NCI-H2107 treated with DMSO at 0.1 percent for 48 hours (cell line): ENCODE data around the gene ROR2.

Experiments
- DNase-seq: peaks from one replicate; lab custom pipeline; 2025; ENCODE audit not compliant: unreplicated experiment; lab: John Stamatoyannopoulos, UW

Gene ROR2

DNA sequence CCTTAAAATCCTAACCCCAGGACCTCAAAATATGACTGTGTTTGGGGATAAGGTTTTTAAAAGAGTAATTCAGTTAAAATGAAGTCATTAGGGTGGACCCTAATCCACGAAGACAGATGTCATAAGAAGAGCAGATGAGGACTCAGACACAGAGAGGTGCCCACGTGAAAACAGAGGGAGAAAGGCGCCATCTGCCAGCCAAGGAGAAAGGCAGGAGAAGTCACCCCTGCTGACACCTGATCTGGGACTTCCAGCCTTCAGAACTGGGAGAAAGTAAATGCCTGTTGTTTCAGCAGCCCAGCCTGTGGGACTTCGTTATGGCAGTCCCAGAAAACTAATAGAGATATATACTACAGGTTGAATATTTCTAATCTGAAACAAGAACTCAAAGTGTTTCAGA is 67.4 kb downstream of the ROR2 start:
- DNase-seq, result no peak

DNA sequence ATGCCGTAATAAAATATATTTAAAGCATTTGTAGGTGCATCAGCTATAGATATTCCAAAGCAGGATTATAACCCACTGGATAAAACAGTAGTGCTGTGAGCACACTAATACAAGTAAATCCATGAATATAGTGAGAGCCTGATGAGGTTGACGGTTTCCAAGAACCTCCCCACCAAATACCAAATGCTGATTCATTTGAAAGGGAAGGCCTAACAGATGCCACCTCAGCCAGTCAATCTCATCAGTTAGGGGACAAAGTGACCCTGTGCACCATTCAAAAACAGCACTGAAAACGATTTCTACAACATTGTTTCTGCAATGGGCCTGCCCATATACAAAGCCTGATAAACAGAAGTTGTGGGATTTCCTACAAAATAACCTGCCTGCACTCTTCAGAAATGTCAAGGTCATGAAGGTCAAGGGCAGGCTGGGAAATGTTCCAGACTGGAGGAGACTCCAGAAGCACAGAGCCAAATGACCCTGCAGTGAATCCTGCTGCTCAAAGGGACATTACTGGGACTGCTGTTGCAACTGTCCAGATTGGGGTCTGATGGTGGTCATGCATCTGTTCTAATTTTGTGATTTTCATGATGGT is 69.6 kb downstream of the ROR2 start:
- DNase-seq, result no peak

DNA sequence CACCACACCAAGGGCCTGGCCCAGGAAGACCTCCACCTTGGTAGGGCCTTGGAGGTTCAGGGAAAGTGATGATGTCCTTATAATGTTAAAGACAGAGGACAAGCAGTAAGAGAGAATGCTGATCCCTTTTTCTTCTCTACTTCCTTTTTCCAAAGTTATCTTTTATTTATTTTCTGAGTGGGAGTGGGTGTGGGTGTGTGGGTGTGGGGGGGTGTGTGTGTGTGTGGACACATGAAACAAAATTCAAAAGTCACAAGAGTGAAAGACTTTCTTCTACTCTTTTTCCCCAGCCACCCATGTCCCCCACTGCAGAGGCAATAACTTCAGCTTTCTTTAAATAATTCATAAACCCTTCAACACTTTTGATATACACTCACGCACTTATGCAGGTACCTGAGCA is 70.8 kb downstream of the ROR2 start:
- DNase-seq, result no peak

DNA sequence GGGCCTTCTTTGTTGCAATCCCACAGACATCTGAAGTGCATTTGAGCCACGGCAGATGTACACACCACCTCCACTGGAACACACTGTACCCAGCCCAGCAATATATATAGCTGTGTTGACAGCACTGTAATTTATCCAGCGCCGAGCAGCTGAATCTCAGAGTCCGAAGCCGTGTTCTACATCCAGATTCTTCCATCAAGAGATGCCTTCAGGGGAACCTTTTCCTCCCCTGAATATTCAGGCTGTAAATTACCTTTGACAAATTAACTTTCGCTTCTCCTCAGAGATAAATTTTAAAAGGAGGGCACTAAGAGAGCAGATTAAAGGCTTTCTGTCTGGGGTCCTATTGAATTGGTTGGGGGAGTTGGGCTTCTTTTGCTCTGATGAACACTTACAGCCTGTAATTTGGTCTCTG is 76.4 kb downstream of the ROR2 start:
- DNase-seq, result no peak

DNA sequence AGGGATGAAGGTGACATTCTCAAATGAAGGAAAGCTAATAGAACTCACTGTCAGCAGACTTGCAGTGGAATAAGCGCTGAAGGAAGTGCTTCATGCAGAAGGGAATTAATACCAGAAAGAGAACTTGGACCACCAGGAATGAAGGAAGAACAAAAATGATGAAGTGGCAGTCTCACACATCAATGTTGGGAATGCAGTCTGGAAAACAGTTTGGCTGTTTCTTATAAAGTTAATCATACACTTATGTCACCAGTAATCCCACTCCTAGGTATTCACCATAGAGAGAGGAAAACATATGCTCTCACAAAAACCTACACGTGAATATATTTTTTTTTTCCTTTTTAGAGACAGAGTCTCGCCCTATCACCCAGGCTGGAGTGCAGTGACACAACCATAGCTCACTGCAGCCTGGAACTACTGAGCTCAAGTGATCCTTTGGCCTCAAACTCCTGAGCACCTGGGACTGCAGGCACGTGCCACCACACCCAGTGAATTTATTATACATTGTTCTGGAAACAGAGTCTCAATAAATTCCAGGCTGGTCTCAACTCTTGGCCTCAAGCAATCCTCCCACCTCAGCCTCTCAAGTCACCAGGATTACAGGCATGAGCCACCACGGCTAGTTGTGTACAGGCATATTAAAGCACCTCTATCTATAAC is 81.2 kb downstream of the ROR2 start:
- no peak for DNase-seq

DNA sequence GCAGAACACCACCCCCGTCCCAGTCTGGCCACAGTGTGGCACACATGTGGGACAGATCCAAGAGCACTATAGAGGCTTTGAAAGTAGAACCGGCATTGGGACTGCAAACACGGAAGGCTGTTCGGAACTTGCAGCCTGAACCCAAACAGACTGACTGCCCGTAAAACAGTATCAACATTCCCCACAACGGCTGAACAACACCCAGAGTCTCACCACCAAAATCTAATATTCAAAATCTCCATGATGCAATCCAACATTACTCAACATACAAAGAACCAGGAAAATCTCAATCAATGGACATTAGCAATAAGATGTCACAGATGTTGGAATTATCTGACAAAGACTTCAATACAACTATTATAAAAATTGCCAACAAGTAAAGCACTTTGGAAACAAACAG is 82.3 kb downstream of the ROR2 start:
- no peak for DNase-seq

DNA sequence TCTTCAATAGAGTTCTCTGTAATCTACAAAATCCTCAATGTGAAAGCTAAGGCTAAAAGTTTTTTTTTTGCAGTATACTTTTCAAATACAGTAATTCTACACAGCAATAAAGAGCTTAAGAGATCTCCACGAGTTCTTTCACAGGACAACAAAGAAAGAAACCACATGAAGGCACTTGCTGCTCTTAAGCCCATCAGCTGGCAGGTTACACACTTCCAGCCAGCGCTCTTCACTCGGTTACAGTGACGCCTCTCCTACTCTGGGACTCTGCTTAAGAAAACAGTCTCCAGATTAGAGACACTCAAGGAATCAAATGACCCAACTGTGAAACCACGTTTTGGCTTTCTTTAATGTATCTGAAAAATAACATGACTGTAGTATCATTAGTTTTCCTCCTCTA is 85.0 kb downstream of the ROR2 start:
- DNase-seq, result peak; percentile 2

GRCh38 chr9:91864380-91864779 is 85.6 kb downstream of the ROR2 start:
- DNase-seq, result no peak

- no peak for DNase-seq
Observed at GRCh38 chr9:91863469-91863868, 86.6 kb downstream of the ROR2 start.

DNA sequence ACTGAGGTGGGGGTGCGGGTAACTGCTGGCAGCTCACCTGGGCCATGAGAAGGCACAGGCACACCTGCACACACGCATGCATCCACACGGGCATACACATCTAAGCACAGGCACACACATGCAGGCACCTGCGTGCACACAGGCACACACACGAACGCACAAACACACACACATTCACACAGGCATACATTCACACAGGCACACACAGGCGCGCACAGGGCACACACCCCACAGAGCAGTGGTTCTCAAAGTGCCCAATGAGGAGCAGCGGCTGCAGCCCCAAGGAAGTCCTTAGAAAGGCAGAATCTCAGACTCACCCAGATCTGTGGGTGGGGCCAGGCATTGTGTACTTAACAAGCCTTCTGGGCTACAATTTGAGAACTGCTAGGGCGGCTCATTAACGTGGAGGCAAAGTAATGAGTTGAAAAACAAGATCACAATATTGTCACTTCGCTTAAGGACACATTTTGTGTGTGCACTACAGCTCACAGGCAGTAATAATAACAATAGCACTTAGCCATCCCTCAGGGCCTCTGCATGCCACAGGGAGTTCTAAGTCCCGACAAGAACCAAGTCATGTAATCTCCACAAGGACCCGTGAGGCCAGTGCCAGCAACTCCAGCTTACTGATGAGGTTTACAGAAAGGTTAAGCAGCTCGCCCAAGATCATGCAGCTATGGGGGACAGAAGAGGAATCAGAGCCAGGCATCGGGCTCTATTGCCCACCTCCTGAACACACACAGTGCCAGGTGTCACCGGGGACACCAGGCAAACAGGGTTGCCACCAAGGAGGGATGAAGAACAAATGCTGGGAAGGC is 91.6 kb downstream of the ROR2 start:
- DNase-seq, result no peak

GRCh38 chr9:91857291-91858212 is 92.5 kb downstream of the ROR2 start:
- DNase-seq, result no peak

DNA sequence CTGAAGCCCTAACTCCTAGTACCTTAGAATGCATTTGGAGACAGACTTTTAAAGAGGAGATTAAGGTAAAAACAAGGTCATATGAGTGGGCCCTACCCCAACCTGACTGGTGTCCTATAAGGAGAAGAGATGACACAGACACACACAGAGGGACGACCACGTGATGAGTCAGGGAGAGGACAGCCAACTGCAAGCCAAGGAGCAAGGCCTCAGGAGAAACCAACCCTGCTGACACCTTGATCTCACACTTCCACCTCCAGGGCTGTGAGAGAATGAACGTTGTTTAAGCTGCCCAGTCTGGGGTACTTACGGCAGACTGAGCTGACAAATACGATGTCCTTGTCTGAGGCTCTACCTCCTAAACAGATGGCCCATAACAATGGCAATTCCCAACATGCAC is 93.6 kb downstream of the ROR2 start:
- DNase-seq, result no peak

DNA sequence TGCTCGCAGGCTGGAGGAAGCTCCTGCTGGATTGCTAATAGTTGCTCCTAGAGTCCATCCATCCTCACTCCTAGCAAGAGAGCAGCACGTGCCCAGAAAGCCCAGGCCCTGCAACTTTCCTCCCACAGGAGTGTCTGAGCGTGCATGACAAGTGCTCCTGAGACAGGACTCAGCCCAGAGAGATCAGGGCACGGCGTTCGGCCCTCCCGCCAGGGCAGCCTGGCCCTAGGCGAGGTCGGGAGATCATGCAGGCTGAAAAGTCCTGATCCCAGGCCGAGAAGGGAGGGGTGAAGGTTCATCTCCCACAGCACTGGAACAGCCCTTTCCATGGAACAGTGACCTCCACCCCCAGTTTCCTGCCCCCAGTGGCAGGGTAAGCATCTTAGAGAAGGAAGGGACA is 94.8 kb downstream of the ROR2 start:
- no peak for DNase-seq

GRCh38 chr9:91852801-91853347 is 97.2 kb downstream of the ROR2 start:
- DNase-seq, result no peak

DNA sequence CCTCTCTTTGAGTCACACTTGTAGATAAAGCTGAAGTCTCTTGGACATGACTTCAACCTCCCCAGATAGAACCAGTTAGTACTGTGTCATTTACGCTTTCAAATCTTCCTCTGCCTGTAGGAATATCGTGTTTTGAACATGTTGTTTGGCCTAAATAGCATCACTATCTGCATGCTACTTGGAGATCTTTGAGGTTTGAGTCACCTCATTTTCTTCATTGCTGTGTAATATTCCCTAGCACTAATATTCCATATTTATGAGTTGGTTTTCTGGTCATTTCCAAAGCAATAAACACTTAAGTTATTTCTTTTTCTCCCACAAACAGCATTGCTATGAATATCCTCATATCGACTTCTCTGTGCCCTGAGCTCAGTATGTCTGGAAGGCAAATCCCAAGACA is 100.3 kb downstream of the ROR2 start:
- DNase-seq, result no peak

DNA sequence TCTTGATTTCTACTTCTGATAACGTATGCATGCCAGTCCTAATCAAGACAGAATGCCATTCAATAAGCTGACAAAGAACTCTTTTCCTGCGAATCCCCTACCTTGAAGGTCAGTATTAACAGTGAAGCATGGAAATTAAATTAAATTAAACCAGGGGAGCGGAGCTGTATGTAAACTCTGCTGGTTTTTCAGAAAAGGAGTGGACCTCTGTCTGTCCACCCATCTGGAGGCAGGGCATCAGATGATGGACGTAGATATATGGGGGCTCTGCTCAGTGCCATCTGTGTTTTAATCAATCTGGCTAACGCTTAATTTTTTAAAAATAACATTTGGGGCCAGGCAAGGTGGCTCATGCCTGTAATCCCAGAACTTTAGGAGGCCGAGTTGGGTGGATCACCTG is 101.9 kb downstream of the ROR2 start:
- DNase-seq, result no peak

DNA sequence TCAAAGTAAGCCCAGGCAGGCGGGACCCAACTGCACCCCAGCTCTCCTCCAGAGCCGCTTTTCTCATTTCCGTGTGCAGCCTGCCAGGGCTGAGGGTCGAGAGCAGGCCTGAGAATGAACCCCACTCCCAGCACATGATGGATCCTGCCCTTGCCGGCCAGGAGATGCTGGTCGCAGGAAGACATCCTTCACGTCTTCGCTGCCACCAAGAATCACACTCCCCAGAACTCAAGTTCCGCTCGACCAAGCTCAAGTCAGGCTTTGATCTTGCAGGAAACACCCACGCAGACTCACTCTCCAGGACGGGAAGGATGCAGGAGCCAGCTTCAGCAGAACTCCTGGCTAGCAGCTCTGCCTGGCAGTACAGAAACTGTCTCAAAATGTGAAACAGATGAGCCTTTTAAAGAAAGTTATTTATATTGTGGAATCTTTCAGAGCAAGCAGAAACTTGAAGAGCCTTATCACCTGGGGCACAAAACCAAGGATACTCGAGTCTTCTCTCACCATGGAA is 102.4 kb downstream of the ROR2 start:
- no peak for DNase-seq

- no peak for DNase-seq
Observed at GRCh38 chr9:91845879-91846278, 104.1 kb downstream of the ROR2 start.

DNA sequence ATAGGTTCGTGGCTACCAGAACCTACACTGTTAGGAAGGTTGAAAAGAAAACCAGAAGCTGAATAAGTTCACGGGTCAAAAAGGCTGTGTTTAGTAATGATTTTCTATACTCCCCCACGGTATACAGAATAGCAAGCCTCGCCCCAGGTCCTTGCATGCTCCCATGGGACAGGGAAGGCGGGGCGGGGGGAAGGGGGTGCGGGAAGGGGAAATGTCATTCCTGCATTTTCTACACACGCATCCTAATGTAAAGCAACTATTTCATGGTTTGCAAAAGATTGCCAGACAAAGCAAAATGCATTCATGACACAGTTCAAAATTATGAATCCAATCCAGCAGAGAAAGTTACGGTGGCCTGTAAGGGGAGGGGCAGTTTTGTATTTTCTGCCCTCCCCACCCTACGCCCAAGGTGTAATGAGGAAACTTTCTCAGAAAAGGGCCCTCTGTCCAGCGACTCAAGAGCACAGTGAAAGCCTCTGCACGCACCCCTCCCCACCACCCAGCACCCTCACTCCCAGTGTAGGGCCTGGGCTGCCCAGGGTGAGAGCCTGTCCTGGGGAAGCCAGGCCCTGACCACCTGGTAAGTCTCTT is 105.2 kb downstream of the ROR2 start:
- no peak for DNase-seq

- DNase-seq, result no peak
Observed at GRCh38 chr9:91844190-91844589, 105.8 kb downstream of the ROR2 start.
